Transverse colon (tissue), 4 donors: ENCODE measurements around the gene TMEM255B.

Experiments used
- CTCF ChIP-seq, 5 experiments: fragments of 200-600 bp in 3 of 5; fragments of 450-650 bp in 2 of 5; sonication (generic) in 3 of 5; IDR thresholded peaks; 1 replicate in 2 of 5; 2 replicates in 3 of 5; pipeline ENCODE4 v1.5.1; 2016 to 2017; ENCODE audit warnings: antibody characterized with exemption in 5 of 5, inconsistent platforms in 3 of 5, mild to moderate bottlenecking in 2 of 5, moderate library complexity in 1 of 5
- POLR2AphosphoS5 ChIP-seq, 3 donors: sonication (generic); formaldehyde crosslinking; IDR thresholded peaks; one replicate each; pipeline ENCODE4 v1.6.1; 2016; ENCODE audit warnings: antibody characterized with exemption in 3 of 3

GRCh38 chr13:113812178-113813040 is 53.4 kb downstream of the TMEM255B start:
- TF ChIP-seq CTCF (IDR thresholded peaks at IDR 0.05) (no peak), POLR2AphosphoS5 (IDR thresholded peaks at IDR 0.05) (no peak)
